Upper lobe of left lung (tissue), 4 donors: ENCODE results near the gene IL22RA1.

Experiments
- POLR2AphosphoS5 ChIP-seq, 2 donors: sonication (generic); formaldehyde crosslinking; IDR thresholded peaks; one replicate each; pipeline ENCODE4 v1.5.1; 2017; ENCODE audit warnings: antibody characterized with exemption in 2 of 2
- TF ChIP-seq, protein P1 (sequence below), 6 experiments: fragments of 450-650 bp in 4 of 6; fragments of 200-600 bp in 2 of 6; sonication (generic) in 2 of 6; IDR thresholded peaks; one replicate each; pipeline ENCODE4 v1.5.1; 2016 to 2019; ENCODE audit warnings: antibody characterized with exemption in 6 of 6

DNA sequence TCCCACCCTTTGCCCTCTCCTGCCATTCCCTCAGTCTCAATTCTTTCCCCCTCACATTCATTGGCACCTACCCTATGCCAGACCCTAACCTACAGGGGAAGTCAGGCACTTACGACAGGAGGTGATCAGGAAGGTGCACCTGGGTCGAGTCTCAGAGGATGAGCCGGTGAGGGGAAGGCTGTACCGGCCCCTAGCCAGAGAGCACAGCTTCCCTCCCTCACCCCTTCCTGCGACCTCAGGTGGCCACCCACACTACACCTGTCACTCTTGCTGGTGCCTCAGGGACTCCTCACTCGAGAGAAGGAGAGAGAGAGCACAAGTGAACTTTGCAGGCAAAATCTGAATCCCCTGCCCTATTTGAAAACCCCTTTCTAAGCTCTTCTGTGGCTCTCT, 29.3 kb downstream of the IL22RA1 start:
- TF ChIP-seq, protein P1, sequence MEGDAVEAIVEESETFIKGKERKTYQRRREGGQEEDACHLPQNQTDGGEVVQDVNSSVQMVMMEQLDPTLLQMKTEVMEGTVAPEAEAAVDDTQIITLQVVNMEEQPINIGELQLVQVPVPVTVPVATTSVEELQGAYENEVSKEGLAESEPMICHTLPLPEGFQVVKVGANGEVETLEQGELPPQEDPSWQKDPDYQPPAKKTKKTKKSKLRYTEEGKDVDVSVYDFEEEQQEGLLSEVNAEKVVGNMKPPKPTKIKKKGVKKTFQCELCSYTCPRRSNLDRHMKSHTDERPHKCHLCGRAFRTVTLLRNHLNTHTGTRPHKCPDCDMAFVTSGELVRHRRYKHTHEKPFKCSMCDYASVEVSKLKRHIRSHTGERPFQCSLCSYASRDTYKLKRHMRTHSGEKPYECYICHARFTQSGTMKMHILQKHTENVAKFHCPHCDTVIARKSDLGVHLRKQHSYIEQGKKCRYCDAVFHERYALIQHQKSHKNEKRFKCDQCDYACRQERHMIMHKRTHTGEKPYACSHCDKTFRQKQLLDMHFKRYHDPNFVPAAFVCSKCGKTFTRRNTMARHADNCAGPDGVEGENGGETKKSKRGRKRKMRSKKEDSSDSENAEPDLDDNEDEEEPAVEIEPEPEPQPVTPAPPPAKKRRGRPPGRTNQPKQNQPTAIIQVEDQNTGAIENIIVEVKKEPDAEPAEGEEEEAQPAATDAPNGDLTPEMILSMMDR (IDR thresholded peaks at IDR 0.05) = no peak
- TF ChIP-seq POLR2AphosphoS5 (IDR thresholded peaks at IDR 0.05) = no peak
